Measurements from ENCODE around the gene SLC35F4. TPM values are rescaled to one million over a fixed set of nuclear protein-coding genes. Genes with fewer than 3 reads are reported as not detected.

Gene SLC35F4
- total RNA-seq, 1 experiment from 2014 or later = not detected

- TF ChIP-seq REST (IDR thresholded peaks at IDR 0.05; ENCODE audit: low read depth) = no peak
- TF ChIP-seq FOSL1 (IDR thresholded peaks at IDR 0.05; ENCODE audit: low read depth) = no peak
- no peak for TF ChIP-seq POLR2AphosphoS5 (IDR thresholded peaks at IDR 0.05; ENCODE audit: low read depth, low read length)
Observed at GRCh38 chr14:57811998-57812546, 53.8 kb downstream of the SLC35F4 start (continued).

- RAD21 ChIA-PET (ENCODE audit: low non-redundant PET in 1 of 2, low total read pairs in 2 of 2, uncharacterized antibody in 2 of 2, unreplicated experiment in 2 of 2) = no interaction called here
- POLR2A ChIA-PET = no interaction called here
- H3K79me2 ChIP-seq (ENCODE audit: insufficient read depth, low read length) = no peaks in the 10 kb centered on the region
- no TSS peak for BruUV-seq (replicated peaks)
- no peaks in the 10 kb centered on the region; a peak in 1 of 4 replicates for H3K9me3 ChIP-seq (ENCODE audit: control insufficient read depth in 1 of 2, insufficient read depth in 1 of 2, low read depth in 1 of 2, low read length in 2 of 2)
- H3K27me3 ChIP-seq (ENCODE audit: insufficient read depth, low read length) = no peaks in the 10 kb centered on the region
- no peaks in the 10 kb centered on the region for H3K36me3 ChIP-seq (ENCODE audit: control insufficient read depth in 1 of 2, insufficient read depth in 2 of 2, low read length in 2 of 2)
- TF ChIP-seq JUND (IDR thresholded peaks at IDR 0.05) (no peak), TCF7L2 (IDR thresholded peaks at IDR 0.05; ENCODE audit: borderline replicate concordance, extremely low read depth, insufficient read depth, insufficient read length) (no peak), EZH2phosphoT487 (IDR thresholded peaks at IDR 0.05; ENCODE audit: borderline replicate concordance) (no peak), ATF3 (IDR thresholded peaks at IDR 0.05) (no peak), CEBPB (IDR thresholded peaks at IDR 0.05; ENCODE audit: low read depth) (no peak), REST (IDR thresholded peaks at IDR 0.05; ENCODE audit: low read depth) (no peak), ZBTB33 (IDR thresholded peaks at IDR 0.05; ENCODE audit: extremely low read depth, insufficient replicate concordance, low read length) (no peak), SIN3A (IDR thresholded peaks at IDR 0.05; ENCODE audit: low read depth) (no peak), SRF (IDR thresholded peaks at IDR 0.05; ENCODE audit: low read depth) (no peak), ELF1 (IDR thresholded peaks at IDR 0.05; ENCODE audit: borderline replicate concordance, low read depth) (no peak), YY1 (IDR thresholded peaks at IDR 0.05; ENCODE audit: extremely low read depth, insufficient replicate concordance, low read depth, low read length) (no peak), EGR1 (IDR thresholded peaks at IDR 0.05; ENCODE audit: low read depth) (no peak), EZH2 (IDR thresholded peaks at IDR 0.05) (no peak), CBX3 (IDR thresholded peaks at IDR 0.05; ENCODE audit: low read depth) (no peak), ZNF274 (IDR thresholded peaks at IDR 0.05; ENCODE audit: low read depth, low read length) (no peak)
- H3K4me2 ChIP-seq (ENCODE audit: low read length) = no peak overlapping the region
- H4K20me1 ChIP-seq (ENCODE audit: insufficient read depth) = no peaks in the 10 kb centered on the region
- CTCF ChIA-PET = no interaction called here
- no peaks in the 10 kb centered on the region for H3K9me2 ChIP-seq (ENCODE audit: insufficient read depth)
- ATAC-seq = no peak
- H3K4me3 ChIP-seq (replicated peaks in 1 of 2; ENCODE audit: low read depth in 1 of 2, low read length in 2 of 2) = no peak overlapping the region
- H3K4me1 ChIP-seq (ENCODE audit: control insufficient read depth in 1 of 2, insufficient read depth in 2 of 2, low read length in 2 of 2) = no peaks in the 10 kb centered on the region
- H3K9ac ChIP-seq (ENCODE audit: low read length) = no peak overlapping the region
- H2AFZ ChIP-seq (ENCODE audit: low read depth, low read length, poor library complexity, severe bottlenecking) = no peak overlapping the region
- H3K27ac ChIP-seq (ENCODE audit: low read depth, low read length) = no peak overlapping the region
- DNase-seq (ENCODE audit: low read depth, low spot score) = no peak
- intact Hi-C loops (cut with micrococcal nuclease) = no loop called here
Observed at GRCh38 chr14:57809808-57810207, 56.1 kb downstream of the SLC35F4 start.
